ENCODE results near the gene CNGB1. TPM values are rescaled to one million over a fixed set of nuclear protein-coding genes. Genes with fewer than 3 reads are reported as not detected.

The CNGB1 gene
- total and polyA plus RNA-seq, 2 of the 13 experiments (the other 11 are each of a cell fraction or from before 2014, with no cell fraction given), result 0.02 to 0.15 TPM

DNA sequence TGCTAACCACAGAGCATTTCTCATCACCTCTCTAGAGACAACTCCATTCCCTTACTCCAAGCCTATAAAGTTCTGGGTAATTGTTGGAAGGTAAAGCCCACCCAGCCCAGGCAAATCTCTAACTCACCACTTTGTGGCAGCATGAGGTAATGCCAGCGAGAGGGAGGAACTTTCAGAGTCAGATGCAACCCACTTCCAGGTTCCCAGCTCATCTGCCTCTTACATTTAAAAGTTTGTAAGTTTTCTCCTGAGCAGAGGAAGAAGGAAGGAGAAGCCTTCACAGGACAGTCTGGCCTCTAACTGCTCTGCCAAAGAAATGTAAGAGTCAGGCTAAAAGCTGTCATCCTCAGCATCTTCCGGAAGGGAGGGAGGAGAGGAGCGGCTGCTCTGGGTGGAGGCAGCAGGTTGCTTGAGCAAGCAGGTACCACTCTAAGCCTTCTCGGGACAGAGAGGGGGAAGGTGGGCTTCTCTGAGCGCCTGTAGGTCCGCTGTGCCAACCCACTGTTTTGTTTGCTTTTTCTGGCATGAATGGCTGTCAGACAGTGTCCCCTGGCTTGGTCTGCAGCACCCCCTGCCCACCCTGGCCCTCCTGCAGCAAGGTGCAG, 28.5 kb upstream of the CNGB1 start (continued):
- TF ChIP-seq CREB3 (CRISPR knock-in tag; IDR thresholded peaks at IDR 0.05), result no peak
- no peak for TF ChIP-seq HMG20A (CRISPR knock-in tag; IDR thresholded peaks at IDR 0.05; ENCODE audit: borderline replicate concordance)
- TF ChIP-seq SNRNP70 (IDR thresholded peaks at IDR 0.05; ENCODE audit: low read depth, low read length), result no peak
- TF ChIP-seq, protein P1, sequence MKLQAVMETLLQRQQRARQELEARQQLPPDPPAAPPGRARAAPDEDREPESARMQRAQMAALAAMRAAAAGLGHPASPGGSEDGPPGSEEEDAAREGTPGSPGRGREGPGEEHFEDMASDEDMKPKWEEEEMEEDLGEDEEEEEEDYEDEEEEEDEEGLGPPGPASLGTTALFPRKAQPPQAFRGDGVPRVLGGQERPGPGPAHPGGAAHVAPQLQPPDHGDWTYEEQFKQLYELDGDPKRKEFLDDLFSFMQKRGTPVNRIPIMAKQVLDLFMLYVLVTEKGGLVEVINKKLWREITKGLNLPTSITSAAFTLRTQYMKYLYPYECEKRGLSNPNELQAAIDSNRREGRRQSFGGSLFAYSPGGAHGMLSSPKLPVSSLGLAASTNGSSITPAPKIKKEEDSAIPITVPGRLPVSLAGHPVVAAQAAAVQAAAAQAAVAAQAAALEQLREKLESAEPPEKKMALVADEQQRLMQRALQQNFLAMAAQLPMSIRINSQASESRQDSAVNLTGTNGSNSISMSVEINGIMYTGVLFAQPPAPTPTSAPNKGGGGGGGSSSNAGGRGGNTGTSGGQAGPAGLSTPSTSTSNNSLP (IDR thresholded peaks at IDR 0.05; ENCODE audit: low read depth, low read length), result no peak
- TF ChIP-seq MZF1 (CRISPR knock-in tag; IDR thresholded peaks at IDR 0.05; ENCODE audit: borderline replicate concordance), result no peak
- no peak for TF ChIP-seq CREM (IDR thresholded peaks at IDR 0.05)
- TF ChIP-seq CREM (CRISPR knock-in tag; IDR thresholded peaks at IDR 0.05), result no peak
- TF ChIP-seq, protein P2, sequence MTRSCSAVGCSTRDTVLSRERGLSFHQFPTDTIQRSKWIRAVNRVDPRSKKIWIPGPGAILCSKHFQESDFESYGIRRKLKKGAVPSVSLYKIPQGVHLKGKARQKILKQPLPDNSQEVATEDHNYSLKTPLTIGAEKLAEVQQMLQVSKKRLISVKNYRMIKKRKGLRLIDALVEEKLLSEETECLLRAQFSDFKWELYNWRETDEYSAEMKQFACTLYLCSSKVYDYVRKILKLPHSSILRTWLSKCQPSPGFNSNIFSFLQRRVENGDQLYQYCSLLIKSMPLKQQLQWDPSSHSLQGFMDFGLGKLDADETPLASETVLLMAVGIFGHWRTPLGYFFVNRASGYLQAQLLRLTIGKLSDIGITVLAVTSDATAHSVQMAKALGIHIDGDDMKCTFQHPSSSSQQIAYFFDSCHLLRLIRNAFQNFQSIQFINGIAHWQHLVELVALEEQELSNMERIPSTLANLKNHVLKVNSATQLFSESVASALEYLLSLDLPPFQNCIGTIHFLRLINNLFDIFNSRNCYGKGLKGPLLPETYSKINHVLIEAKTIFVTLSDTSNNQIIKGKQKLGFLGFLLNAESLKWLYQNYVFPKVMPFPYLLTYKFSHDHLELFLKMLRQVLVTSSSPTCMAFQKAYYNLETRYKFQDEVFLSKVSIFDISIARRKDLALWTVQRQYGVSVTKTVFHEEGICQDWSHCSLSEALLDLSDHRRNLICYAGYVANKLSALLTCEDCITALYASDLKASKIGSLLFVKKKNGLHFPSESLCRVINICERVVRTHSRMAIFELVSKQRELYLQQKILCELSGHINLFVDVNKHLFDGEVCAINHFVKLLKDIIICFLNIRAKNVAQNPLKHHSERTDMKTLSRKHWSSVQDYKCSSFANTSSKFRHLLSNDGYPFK (CRISPR knock-in tag; IDR thresholded peaks at IDR 0.05; ENCODE audit: borderline replicate concordance), result no peak
- peak; percentile 38; the same call in 1 of the 2 replicates for TF ChIP-seq ZBTB1 (CRISPR knock-in tag; IDR thresholded peaks at IDR 0.05; ENCODE audit: borderline replicate concordance)
- TF ChIP-seq, protein P3, sequence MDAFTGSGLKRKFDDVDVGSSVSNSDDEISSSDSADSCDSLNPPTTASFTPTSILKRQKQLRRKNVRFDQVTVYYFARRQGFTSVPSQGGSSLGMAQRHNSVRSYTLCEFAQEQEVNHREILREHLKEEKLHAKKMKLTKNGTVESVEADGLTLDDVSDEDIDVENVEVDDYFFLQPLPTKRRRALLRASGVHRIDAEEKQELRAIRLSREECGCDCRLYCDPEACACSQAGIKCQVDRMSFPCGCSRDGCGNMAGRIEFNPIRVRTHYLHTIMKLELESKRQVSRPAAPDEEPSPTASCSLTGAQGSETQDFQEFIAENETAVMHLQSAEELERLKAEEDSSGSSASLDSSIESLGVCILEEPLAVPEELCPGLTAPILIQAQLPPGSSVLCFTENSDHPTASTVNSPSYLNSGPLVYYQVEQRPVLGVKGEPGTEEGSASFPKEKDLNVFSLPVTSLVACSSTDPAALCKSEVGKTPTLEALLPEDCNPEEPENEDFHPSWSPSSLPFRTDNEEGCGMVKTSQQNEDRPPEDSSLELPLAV (CRISPR knock-in tag; conservative IDR thresholded peaks at IDR 0.05; ENCODE audit: low read depth), result no peak
- TF ChIP-seq CTCF (CRISPR knock-in tag; IDR thresholded peaks at IDR 0.05), result peak; percentile 44
- TF ChIP-seq GLI4 (CRISPR knock-in tag; IDR thresholded peaks at IDR 0.05; ENCODE audit: borderline replicate concordance), result no peak

All from HepG2 (cell line).